DOHH2 (cell line): ENCODE results near the gene PCGF3.
A peak's percentile ranks its signal among the peaks of the same experiment; 100 is the strongest.

ENCODE experiments used
- EZH2phosphoT487 ChIP-seq: fragments of 200-600 bp; sonication (generic); IDR thresholded peaks from 2 replicates; pipeline ENCODE4 v1.6.1; 2017; ENCODE audit warnings: borderline replicate concordance, mild to moderate bottlenecking, antibody characterized with exemption, low read length, moderate library complexity, mixed read lengths
- TF ChIP-seq, protein P1 (sequence below): fragments of 200-600 bp; sonication (generic); IDR thresholded peaks from one replicate; pipeline ENCODE4 v1.5.1; 2014; ENCODE audit warnings: antibody characterized with exemption, mild to moderate bottlenecking, low read depth, low read length; ENCODE audit not compliant: poor library complexity, severe bottlenecking

GRCh38 chr4:674172-675035 lies 31.2 kb upstream of the PCGF3 start, which contains the start of the genes ATP5ME and MYL5:
- TF ChIP-seq, protein P1, sequence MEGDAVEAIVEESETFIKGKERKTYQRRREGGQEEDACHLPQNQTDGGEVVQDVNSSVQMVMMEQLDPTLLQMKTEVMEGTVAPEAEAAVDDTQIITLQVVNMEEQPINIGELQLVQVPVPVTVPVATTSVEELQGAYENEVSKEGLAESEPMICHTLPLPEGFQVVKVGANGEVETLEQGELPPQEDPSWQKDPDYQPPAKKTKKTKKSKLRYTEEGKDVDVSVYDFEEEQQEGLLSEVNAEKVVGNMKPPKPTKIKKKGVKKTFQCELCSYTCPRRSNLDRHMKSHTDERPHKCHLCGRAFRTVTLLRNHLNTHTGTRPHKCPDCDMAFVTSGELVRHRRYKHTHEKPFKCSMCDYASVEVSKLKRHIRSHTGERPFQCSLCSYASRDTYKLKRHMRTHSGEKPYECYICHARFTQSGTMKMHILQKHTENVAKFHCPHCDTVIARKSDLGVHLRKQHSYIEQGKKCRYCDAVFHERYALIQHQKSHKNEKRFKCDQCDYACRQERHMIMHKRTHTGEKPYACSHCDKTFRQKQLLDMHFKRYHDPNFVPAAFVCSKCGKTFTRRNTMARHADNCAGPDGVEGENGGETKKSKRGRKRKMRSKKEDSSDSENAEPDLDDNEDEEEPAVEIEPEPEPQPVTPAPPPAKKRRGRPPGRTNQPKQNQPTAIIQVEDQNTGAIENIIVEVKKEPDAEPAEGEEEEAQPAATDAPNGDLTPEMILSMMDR = peak; percentile 90
- no peak for TF ChIP-seq EZH2phosphoT487
